Measurements from ENCODE around the gene ASMTL.

Gene ASMTL

DNA sequence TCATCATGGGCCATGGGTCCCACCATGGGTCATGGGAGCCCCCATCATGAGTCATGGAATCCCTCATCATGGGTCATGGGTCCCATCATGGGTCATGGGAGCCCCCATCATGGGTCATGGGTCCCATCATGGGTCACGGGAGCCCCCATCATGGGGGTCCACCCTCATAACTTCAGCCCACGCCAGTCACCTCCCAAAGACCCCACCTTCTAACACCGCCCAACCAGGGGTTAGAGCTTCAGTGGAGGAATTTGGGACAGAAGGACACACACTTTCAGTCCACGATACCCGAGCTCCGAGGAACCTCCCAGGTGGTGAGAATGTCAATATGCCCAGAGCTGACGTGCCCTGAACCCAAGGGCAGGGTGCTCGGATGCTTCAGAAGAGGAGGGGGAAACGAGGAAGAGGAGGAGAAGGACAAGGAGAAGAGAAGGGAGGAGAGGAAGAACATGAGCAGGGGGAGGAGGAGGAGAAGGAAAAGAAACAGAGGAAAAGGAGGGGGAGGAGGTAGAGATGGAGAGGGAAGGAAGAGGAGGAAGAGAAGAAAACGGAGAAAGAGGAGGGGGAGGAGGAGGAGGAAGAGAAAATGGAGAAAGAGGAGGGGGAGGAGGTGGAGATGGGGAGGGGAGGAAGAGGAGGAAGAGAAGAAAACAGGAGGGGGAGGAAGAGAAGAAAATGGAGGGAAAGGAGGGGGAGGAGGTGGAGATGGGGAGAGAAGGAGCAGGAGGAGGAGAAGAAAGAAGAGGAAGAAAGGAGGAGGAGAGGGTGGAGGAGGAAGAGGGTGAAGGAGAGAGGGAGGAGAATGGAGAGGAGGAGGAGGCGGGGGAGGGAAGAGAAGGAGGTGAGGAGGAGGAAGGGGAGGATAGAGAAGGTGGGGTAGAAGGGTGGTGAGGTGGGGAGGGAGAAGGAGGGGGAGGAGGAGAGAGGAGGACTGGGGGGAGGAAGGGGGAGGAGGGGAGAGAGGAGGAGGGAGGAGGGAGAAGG, 98.4 kb downstream of the ASMTL start:
- DNase-seq: no peak

All from anterior cingulate cortex (tissue), 58 donors.